ENCODE results near the gene TNS4. TPM values are rescaled to one million over a fixed set of nuclear protein-coding genes. Genes with fewer than 3 reads are reported as not detected.
A peak's percentile ranks its signal among the peaks of the same experiment; 100 is the strongest.

TNS4 gene
- total RNA-seq, 1 donor from 2014 or later, result 0.78 TPM

DNA sequence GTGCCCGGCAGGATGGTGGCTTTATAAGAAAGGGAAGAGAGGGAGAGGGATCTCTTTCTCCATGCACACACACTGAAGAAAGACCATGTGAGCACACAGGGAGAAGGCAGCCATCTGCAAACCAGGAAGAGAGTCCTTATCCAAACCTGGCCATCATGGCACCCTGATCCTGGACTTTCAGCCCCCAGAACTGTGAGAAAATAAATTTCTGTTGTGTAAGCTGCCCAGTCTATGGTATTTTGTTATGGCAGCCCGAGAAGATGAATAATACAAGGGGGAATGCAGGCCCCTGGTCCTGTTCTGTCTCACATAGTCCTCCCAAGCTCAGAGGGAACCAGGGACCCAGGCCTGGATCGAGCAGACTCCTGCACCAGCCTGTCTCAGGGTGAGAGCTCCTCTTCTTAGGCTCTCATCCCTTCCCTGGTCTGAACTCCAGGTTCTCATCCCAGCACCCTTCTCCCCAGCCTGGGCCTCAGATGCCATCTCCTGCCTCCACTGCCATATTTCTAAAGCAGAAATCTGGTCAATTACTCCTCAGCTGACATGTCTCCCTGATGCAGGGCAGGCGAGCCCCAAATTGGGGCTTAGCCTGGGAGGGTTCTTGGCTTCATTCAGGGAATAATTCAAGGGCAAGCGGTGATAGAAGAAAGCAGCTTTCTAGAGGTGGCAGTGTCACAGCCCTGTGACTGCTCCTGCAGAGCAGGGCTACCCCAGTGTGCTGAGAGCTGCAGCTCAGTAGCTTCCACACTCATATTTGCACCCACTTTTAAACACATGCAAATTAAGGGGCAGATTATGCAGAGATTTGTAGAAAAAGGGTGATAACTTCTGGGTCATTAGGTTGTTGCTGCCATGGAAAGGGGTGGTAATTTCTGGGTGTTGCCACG lies 29.3 kb downstream of the TNS4 start:
- intact Hi-C loops (cut with DNase I), result no loop called here
- Histone ChIP-seq H3K36me3 (no peaks in the 10 kb centered on the region), H3K27ac (no peak overlapping the region), H3K4me1 (peaks cover 5% of the 10 kb centered on the region), H3K4me3 (no peak overlapping the region), H3K9me3 (no peaks in the 10 kb centered on the region), H3K27me3 (no peaks in the 10 kb centered on the region)
- DNase-seq (no peak), ATAC-seq (no peak)
- TF ChIP-seq, protein P1, sequence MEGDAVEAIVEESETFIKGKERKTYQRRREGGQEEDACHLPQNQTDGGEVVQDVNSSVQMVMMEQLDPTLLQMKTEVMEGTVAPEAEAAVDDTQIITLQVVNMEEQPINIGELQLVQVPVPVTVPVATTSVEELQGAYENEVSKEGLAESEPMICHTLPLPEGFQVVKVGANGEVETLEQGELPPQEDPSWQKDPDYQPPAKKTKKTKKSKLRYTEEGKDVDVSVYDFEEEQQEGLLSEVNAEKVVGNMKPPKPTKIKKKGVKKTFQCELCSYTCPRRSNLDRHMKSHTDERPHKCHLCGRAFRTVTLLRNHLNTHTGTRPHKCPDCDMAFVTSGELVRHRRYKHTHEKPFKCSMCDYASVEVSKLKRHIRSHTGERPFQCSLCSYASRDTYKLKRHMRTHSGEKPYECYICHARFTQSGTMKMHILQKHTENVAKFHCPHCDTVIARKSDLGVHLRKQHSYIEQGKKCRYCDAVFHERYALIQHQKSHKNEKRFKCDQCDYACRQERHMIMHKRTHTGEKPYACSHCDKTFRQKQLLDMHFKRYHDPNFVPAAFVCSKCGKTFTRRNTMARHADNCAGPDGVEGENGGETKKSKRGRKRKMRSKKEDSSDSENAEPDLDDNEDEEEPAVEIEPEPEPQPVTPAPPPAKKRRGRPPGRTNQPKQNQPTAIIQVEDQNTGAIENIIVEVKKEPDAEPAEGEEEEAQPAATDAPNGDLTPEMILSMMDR (IDR thresholded peaks at IDR 0.05), result no peak

GRCh38 chr17:40470932-40471828 lies 30.2 kb downstream of the TNS4 start:
- no peak overlapping the region for H3K4me3 ChIP-seq
- intact Hi-C loops (cut with DNase I), result no loop called here
- peak; percentile 18 for ATAC-seq

DNA sequence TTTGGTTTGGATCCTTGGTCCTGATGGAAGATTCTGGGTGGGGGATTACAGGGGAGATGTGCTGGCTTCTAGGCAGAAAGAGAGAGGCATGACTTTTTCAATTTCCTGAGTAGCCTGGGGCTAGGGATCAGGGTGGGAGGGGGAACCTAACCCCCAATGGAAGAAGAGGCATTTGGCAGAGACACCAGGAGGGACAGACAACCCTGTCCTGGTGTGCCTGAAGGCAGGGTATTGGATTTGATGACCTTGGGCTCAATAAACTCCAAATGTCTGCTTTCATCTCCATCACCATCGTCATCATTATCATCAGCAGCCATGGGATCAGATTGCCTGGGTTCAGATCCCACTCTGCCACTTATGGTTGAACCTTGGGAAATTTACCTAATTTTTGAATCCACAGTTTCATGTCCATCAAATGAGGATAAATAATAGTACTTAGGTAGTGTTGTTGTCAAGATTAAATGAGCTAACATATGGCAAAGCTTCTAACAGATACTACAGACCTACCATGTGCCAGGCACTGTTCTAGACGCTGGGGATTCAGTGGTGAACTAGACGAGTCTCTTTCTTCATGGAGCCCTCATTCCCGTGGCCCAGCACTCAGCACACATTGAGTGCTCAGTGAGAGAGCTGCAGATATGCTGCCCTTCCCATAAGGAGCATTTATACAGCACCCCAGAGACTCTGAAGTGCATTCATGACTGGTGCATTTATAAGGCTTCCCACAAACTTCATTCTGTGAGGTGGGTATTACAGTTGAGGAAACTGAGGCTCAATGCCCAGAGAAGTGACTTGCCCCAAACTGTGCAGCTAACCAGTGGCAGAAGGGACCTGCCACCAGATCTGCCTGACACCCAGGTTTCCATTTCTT lies 31.4 kb downstream of the TNS4 start:
- H3K4me1 ChIP-seq, result no peaks in the 10 kb centered on the region
- DNase-seq, result no peak
- intact Hi-C loops (cut with DNase I), result no loop called here
- no peaks in the 10 kb centered on the region for H3K36me3 ChIP-seq
- no peaks in the 10 kb centered on the region for H3K27me3 ChIP-seq
- no peak for ATAC-seq
- no peaks in the 10 kb centered on the region for H3K9me3 ChIP-seq
- H3K4me3 ChIP-seq, result no peak overlapping the region
- H3K27ac ChIP-seq, result no peak overlapping the region
- TF ChIP-seq, protein P1 (IDR thresholded peaks at IDR 0.05), result no peak

More at GRCh38 chr17:40470932-40471828, 30.2 kb downstream of the TNS4 start:
- no peaks in the 10 kb centered on the region for H3K27me3 ChIP-seq
- no peaks in the 10 kb centered on the region for H3K36me3 ChIP-seq
- H3K4me1 ChIP-seq, result peaks cover 5% of the 10 kb centered on the region
- H3K27ac ChIP-seq, result no peak overlapping the region
- TF ChIP-seq, protein P1 (IDR thresholded peaks at IDR 0.05), result no peak
- no peaks in the 10 kb centered on the region for H3K9me3 ChIP-seq
- no peak for DNase-seq

GRCh38 chr17:40468560-40468959 lies 32.9 kb downstream of the TNS4 start:
- TF ChIP-seq, protein P1 (IDR thresholded peaks at IDR 0.05), result no peak
- H3K27ac ChIP-seq, result no peak overlapping the region
- H3K9me3 ChIP-seq, result no peaks in the 10 kb centered on the region
- intact Hi-C loops (cut with DNase I), result no loop called here
- no peaks in the 10 kb centered on the region for H3K27me3 ChIP-seq
- no peak overlapping the region for H3K4me3 ChIP-seq
- no peaks in the 10 kb centered on the region for H3K36me3 ChIP-seq
- no peak for ATAC-seq
- H3K4me1 ChIP-seq, result no peaks in the 10 kb centered on the region
- DNase-seq, result no peak

DNA sequence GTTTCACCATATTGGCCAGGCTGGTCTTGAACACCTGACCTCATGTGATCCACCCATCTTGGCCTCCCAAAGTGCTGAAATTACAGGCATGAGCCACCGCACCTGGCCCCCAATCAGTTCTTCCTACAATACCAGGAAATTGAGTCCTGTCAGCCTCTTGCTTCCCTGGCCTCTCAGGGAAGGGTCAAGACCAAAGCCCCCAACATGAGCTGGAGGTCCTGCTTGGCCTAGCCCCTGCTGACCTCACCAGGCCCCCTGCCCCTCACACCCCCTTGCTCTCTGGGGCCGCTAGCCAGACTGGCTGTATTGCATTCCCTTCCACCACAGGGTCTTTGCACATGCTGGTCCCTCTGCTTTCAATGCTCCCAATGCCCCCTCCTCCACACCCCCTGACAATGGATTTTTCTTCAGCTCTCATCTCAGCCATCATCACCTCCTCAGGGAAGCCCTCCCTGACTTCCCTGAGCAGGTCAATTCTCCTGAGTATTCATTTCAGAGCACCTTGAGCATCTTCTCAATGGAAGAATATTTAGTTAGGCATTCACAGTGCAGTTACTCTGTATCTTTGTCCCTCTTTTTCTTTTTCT lies 34.0 kb downstream of the TNS4 start:
- ATAC-seq, result no peak
- TF ChIP-seq, protein P1 (IDR thresholded peaks at IDR 0.05), result no peak
- no peak overlapping the region for H3K27ac ChIP-seq
- no peak for DNase-seq
- intact Hi-C loops (cut with DNase I), result no loop called here
- peaks cover 2% of the 10 kb centered on the region for H3K4me1 ChIP-seq
- H3K4me3 ChIP-seq, result no peak overlapping the region
- H3K27me3 ChIP-seq, result no peaks in the 10 kb centered on the region
- H3K36me3 ChIP-seq, result no peaks in the 10 kb centered on the region
- H3K9me3 ChIP-seq, result no peaks in the 10 kb centered on the region
